RWPE1 (cell line): Measurements from ENCODE around the gene CKS1B.
A peak's percentile ranks its signal among the peaks of the same experiment; 100 is the strongest.

Experiments used
- CTCF ChIA-PET: fragments of 350-600 bp; sonication (Branson Sonifier 250); formaldehyde crosslinking; extraction: SDS; loops from one replicate; lab custom pipeline; 2021; lab: Yijun Ruan, JAX
- POLR2A ChIA-PET: fragments of 400-600 bp; formaldehyde crosslinking; extraction: SDS; loops from one replicate; lab custom pipeline; 2020; ENCODE audit warnings: antibody characterized with exemption; ENCODE audit not compliant: low non-redundant PET; lab: Yijun Ruan, JAX
- DNase-seq: peaks from one replicate; pipeline ENCODE4 v3.0.0; 2012; ENCODE audit warnings: low spot score
- H3K27ac ChIP-seq: fragments of 450-650 bp; 2 replicates; pipeline ENCODE4 v1.5.1; 2017
- CTCF ChIP-seq: fragments of 450-650 bp; conservative IDR thresholded peaks from 2 replicates; pipeline ENCODE4 v1.5.1; 2017; ENCODE audit warnings: low read depth, mild to moderate bottlenecking

CKS1B gene

GRCh38 chr1:155004352-155005075 is 30.0 kb downstream of the CKS1B start:
- POLR2A ChIA-PET = interaction anchor here (0.6 to 1.0 kb wide), 3 partner anchors 31 to 192 kb away, joined by 3 to 12 read pairs (median 3); partner anchors contain the start of gene CKS1B
- no peak for TF ChIP-seq CTCF
- DNase-seq = no peak
- CTCF ChIA-PET = interaction anchor here (0.6 to 3.2 kb wide), 2 partner anchors 12 to 445 kb away, joined by 3 to 26 read pairs; no protein-coding TSS in a partner anchor
- H3K27ac ChIP-seq = peak overlapping the region; percentile 100

GRCh38 chr1:155005076-155006011 is 30.9 kb downstream of the CKS1B start:
- peak; percentile 60 for DNase-seq
- no peak for TF ChIP-seq CTCF
- ChIA-PET CTCF (interaction anchor here (3.2 kb wide), 1 partner anchor 11 kb away, joined by 26 read pairs; no protein-coding TSS in a partner anchor), POLR2A (no interaction called here)
- peak overlapping the region; percentile 100 for H3K27ac ChIP-seq

GRCh38 chr1:155006601-155007101 is 32.2 kb downstream of the CKS1B start:
- CTCF ChIA-PET = interaction anchor here (0.5 to 0.6 kb wide), 2 partner anchors 28 to 84 kb away, joined by 4 to 5 read pairs; no protein-coding TSS in a partner anchor
- no peak for DNase-seq
- H3K27ac ChIP-seq = peak overlapping the region; percentile 100
- TF ChIP-seq CTCF = no peak
- POLR2A ChIA-PET = no interaction called here

- ChIA-PET POLR2A (no interaction called here), CTCF (interaction anchor here (0.5 kb wide), 1 partner anchor 27 kb away, joined by 4 read pairs; no protein-coding TSS in a partner anchor)
- TF ChIP-seq CTCF = no peak
- no peak for DNase-seq
- H3K27ac ChIP-seq = peak overlapping the region; percentile 100
These were observed 32.9 kb downstream of the CKS1B start for GRCh38 chr1:155007251-155007828.

GRCh38 chr1:155008015-155008941 is 33.8 kb downstream of the CKS1B start:
- ChIA-PET POLR2A (no interaction called here), CTCF (interaction anchor here (0.9 kb wide), 1 partner anchor 9 kb away, joined by 3 read pairs; no protein-coding TSS in a partner anchor)
- no peak for TF ChIP-seq CTCF
- no peak for DNase-seq
- peak overlapping the region; percentile 100 for H3K27ac ChIP-seq
